GM12891 (cell line): ENCODE measurements around the gene EML1.

Experiments used
- PAX5 ChIP-seq: IDR thresholded peaks from 2 replicates; pipeline ENCODE4 v1.6.1; 2011; ENCODE audit warnings: low read length, moderate library complexity, mild to moderate bottlenecking; ENCODE audit not compliant: insufficient read depth, severe bottlenecking
- POLR2A ChIP-seq: IDR thresholded peaks from 2 replicates; pipeline ENCODE4 v1.6.1; 2011; ENCODE audit warnings: low read depth, low read length, control low read depth
- POLR2AphosphoS5 ChIP-seq: IDR thresholded peaks from 2 replicates; pipeline ENCODE4 v1.6.1; 2011; ENCODE audit warnings: low read depth, low read length, control low read depth
- SPI1 ChIP-seq: IDR thresholded peaks from 2 replicates; pipeline ENCODE4 v1.6.1; 2011; ENCODE audit warnings: low read depth, low read length, control low read depth
- TAF1 ChIP-seq: IDR thresholded peaks from 2 replicates; pipeline ENCODE4 v1.6.1; 2011; ENCODE audit warnings: low read depth, low read length, control low read depth

DNA sequence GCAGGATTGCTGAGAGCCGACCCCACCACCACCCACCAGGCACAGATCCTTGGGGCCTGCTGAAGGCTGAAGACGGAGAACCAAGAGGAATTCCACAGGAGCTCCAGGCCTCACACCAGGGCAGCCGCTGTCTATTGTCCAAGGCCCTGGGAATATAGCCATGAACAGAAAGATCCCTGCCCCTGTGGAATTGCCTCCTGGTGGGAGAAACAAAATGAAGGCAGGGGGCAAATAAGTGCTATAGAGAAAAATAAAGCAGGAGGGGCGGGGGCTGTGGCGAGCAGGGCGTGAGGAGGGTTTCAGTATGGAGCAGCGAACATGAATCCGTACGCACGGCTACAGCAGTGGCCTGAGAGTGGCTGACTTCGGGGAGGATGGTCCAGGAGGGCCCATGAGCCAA lies 96.1 kb downstream of the EML1 start:
- TF ChIP-seq POLR2A (no peak), POLR2AphosphoS5 (no peak), TAF1 (no peak), PAX5 (no peak), SPI1 (no peak)
